Measurements from ENCODE around the gene ABCC9.

Gene ABCC9

GRCh38 chr12:21879312-21879711, 61.9 kb downstream of the ABCC9 start:
- DNase-seq (ENCODE audit: low read depth in 2 of 2), result no peak

DNA sequence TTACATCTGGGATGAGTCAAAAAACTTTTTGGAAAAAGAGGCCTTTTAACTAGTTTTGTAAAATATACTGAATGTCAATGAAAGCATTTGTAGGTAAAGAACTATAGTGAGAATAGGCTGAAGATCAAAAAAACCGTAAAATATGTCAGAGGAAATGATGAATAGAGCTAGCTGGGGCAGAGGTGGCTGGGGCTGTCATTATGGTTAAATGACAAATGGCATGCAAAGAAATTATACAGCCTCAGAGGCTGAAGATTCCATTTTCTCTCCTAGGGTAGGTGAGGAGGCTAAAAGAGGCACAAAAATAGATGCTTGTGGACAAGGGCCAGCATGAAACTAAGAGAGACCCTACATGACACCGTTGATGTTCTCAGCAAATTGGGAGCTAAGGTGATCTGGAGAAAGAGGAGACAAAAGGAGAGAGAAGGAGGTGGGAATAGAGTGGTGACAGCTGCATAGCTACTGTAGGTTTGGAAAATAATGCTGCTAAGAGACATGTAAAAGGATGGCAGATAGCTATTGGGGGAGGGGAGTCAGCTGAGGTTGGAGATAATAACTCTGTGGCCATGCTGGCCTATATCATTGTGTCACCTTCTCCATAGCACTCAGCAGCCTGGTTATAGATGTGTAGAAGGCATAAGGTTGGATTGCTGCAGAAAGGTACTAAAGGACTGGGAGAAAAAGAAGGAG, 63.8 kb downstream of the ABCC9 start:
- no peak for DNase-seq (ENCODE audit: low read depth in 2 of 2)

DNA sequence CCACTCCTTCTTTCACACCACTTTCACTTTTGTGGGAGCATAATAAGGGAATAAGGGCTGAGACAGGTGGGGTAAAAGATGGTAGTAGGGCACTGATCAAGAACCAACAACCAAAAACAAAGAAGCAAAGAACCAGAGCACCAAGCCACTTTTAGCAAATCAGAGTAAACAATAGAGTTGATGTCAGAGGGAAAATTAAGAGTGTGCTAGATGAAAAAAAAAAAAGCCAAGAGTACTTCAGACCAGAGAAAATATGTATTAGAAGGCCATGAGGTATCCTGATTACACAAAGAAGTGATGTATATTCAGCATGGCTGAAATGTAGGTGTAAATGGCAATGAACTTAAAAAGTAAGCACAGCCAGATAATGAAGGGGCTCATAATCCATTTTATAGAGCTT, 75.4 kb downstream of the ABCC9 start:
- no peak for DNase-seq (ENCODE audit: low read depth in 2 of 2)

DNA sequence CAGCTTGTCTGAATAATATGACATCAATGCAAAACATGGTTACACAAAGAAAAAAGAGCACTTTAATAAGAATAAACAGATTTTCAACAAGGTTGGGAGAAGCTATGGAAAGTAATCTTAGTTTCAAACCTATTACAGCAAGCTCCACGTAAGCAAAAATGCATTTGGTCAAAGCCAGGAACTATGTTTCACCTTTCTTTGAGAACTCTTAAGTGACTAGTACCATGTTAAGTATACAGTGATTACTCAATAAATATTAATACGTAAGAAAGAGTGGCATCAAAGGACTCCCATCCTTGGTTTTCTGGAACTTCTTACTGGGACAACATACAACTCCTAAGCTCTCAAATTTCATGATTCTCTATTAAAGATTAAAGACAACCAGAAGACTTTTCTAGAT, 80.7 kb downstream of the ABCC9 start:
- no peak for DNase-seq (ENCODE audit: low read depth in 2 of 2)

DNA sequence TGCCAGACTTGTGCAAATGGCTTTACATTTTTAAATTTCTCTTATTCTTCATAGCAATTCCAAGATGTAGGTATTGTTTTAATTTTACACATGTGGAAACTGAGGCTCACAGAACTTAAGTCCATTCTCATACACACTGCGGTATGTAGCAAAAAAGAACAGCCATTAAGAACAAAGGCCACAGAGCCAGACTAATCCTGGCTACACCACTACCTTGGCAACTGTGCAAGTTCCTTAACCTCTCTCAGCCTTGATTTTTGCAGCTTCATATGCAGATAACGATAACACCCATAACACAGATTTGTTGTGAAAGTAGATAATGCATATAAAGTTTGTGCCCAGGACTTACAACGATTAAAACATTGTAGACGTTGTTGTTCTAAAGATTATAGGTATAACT, 81.1 kb downstream of the ABCC9 start:
- DNase-seq (ENCODE audit: low read depth in 2 of 2), result no peak

DNA sequence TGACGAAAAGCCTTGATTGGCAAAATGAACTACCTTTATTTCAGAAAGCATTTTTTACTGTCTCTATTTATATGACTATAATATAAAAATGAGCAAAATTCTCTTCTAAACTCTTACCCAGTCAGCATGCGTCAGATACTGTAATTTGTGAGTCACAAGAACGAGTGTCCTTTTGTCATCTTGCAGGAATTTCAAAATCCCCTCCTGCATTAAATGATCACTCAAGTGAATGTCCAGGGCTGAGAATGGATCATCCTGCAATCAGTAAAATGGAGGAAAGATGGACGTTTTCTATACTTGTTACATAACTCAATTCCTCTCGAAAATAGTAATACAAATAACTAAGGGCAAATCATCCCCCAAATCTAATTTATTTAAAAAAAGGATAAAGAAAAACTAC, 89.0 kb downstream of the ABCC9 start:
- no peak for DNase-seq (ENCODE audit: low read depth in 2 of 2)

DNA sequence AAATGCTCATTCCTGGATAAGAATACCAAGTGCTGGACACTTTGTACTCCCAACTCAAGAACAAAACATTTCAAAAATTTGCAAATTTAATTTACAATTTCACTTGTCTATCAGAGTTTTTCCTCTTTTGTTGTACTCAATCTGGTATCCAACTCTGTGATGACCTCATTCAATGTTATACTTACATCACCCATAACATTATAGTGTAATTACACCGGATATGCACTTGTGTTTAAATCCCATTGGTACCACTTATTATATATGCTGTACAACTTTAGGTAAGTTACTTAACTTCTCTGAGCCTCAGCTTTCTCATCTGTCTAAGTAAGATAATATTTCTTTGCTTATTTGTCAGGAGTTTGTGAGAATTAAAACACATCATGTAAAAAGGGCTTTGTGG, 90.1 kb downstream of the ABCC9 start:
- DNase-seq (ENCODE audit: low read depth in 2 of 2), result no peak

DNA sequence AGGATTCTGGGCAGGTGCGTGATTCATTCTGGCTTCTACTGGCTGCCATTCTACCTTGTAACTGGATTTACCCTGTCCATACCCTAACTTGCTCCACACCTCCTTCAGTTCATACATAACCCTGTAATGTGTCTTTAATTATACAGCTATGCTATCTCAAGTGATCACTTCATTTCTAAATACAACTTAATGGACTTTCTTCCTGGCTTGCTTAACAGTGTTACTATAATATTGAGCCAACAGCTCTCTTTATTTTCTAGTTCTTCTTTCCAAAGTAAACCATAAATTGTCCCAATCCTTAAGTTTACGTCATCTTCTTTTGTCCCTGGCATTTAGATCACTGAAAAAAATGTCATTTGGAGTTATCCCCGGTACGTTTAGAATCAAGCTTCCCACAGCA, 90.8 kb downstream of the ABCC9 start:
- DNase-seq (ENCODE audit: low read depth in 2 of 2), result no peak

DNA sequence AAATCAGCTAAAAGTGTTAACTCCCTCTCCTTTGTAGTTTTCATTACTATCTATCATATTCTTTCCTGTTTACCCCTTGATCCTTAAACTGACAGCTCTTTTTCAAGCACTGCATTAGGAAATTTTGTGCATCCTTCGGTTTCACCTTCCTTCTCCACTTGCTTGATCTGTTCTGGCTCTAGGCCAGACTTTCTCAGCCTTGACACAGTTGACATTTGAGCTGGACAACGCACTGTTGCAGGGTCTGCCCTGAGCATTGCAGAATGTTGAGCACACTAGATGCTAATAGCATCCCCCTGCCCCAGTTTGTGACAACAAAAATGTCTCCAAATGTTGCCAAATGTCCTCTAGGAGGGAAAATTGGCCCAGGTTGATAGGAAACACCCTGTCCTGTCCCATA, 91.3 kb downstream of the ABCC9 start:
- no peak for DNase-seq (ENCODE audit: low read depth in 2 of 2)

DNA sequence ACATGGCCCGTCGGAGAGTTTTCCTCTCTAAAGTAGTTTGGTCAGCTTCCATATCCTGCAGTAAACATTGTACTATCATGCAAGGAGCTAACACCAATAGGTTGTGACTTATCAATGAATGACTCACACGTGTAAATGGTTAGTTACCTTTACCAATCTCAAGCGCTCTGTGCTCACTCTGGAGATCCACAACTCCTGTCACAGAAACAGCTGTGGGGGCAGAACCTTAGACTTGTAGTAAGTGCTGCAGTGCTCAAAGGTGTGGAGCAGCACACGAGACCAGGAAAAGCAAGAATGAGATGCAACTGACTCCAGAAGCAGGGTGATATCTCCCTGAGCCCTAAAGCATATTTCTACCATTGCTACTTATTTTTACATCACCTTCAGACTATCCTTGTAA, 93.0 kb downstream of the ABCC9 start:
- DNase-seq (ENCODE audit: low read depth in 2 of 2), result no peak

DNA sequence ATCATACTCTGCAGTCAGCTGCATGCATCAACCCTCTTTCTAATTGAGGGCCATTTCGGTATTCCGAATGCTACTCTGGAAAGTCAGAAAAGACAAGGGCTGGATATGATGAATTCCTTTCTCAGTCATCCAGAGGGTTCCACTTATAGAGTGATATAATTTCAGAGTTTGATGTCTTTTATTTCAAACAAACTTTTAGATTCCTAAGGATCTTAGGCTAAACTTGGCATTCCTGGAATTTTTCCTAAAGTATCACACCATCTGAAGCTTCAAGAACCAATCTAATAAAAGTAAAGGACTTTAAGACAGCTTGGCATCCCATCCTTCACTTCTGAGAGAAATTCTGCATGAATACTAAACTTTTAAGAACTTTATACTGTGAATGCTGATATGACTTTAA, 97.4 kb downstream of the ABCC9 start:
- DNase-seq (ENCODE audit: low read depth in 2 of 2), result no peak

DNA sequence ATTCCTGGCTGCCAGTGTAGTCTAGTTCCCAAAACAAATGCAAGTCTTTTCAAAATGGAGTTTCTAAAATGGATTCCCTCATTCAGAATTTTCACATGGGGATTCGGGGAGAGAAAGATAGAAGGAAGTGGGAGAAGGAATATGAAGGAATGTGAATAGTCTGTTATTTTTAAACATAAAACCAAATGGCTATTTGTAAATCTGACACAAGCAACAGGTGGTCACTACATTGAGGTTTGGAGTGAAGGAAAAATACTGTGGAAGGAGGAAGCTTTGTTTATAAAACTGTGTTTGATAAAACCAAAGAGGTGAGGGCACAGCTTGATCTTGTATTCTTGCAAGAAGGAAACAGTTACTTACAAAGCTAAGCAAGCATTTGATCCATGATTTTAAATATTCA, 101.5 kb downstream of the ABCC9 start:
- DNase-seq (ENCODE audit: low read depth in 2 of 2), result no peak

DNA sequence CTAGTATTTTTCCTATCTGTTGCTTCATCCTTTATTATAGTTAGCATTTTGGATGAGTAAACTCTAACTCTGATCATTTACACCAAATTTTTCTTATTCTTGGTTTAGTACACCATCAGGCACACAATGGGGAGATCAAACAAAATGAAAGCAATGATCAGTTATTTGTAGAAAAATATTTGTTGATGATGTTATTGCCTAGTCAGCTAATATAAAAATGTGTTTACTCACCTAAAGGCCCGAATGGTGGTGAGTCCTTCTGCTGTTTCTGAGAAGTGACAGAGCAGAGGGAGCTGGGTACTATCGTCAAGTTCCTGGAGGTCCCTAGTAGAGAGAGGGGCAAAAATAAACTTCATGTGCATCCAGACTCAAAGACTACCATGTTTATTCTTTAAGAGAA, 103.4 kb downstream of the ABCC9 start:
- DNase-seq (ENCODE audit: low read depth in 2 of 2), result no peak

- DNase-seq (ENCODE audit: low read depth in 2 of 2), result no peak
Observed at GRCh38 chr12:21831791-21832344, 109.4 kb downstream of the ABCC9 start.

DNA sequence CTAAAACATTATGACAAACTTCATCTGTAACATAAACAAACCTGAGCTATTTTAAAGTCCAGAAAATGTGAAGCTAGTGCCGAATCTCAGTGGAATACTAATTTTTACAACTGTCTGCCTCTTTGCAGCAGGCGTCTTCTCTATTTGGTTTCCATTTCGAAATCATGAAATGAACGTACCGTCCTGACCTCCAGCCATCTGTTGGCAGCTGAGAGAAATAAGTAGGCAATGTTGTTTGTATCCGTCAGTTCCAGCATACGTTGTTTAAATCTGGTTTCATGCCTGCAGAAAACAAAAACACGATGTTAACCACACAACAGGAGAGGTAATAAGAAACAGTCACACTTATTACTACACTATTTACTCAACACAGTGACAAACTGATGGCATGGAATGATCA, 112.4 kb downstream of the ABCC9 start:
- no peak for DNase-seq (ENCODE audit: low read depth in 2 of 2)

GRCh38 chr12:21828136-21828775, 113.0 kb downstream of the ABCC9 start:
- no peak for DNase-seq (ENCODE audit: low read depth in 2 of 2)

DNA sequence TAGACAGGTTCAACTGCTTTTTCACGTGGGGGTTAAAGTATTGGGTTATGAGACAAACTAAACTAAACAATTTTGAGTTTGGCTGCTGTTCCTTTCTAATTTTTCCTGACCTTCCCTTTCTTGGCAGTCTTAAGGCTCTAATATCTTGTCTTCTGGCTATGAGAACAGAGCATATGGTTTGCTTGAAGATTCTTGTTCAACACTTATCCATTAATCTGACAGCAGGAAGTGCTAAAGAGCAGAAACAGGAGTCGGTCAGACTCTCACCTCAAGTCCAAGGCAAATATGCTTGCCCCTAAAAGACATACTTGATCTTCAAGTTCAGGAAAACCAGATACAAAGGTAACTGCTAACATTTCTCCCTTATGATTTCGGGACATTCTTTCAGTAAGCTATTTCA, 114.1 kb downstream of the ABCC9 start:
- DNase-seq (ENCODE audit: low read depth in 2 of 2), result no peak

GRCh38 chr12:21826618-21826910, 114.7 kb downstream of the ABCC9 start:
- DNase-seq (ENCODE audit: low read depth in 2 of 2), result no peak

- DNase-seq (ENCODE audit: low read depth in 2 of 2), result no peak
Observed at GRCh38 chr12:21825886-21826617, 115.2 kb downstream of the ABCC9 start.

GRCh38 chr12:21823581-21823980, 117.6 kb downstream of the ABCC9 start:
- no peak for DNase-seq (ENCODE audit: low read depth in 2 of 2)

DNA sequence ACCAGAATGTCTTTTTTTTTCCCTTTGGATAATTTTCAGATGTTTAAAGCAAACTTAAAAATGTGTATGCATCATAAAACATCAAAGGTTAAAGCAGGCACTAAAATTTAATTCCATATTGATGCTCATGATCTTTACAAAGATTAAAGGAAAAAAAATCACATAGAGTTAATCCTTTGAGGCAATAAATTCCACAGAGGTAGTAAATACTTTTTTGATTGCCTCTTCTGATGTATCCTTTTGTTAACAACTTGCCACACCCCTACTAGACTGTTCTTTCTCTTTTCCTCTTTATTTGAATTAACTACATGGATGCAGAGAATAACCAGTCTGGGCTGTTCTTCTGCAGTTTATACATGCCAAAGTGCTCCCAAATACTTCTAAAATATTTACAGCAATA, 121.5 kb downstream of the ABCC9 start:
- no peak for DNase-seq (ENCODE audit: low read depth in 2 of 2)

- DNase-seq (ENCODE audit: low read depth in 2 of 2), result no peak
Observed at GRCh38 chr12:21819236-21819635, 122.0 kb downstream of the ABCC9 start.

DNA sequence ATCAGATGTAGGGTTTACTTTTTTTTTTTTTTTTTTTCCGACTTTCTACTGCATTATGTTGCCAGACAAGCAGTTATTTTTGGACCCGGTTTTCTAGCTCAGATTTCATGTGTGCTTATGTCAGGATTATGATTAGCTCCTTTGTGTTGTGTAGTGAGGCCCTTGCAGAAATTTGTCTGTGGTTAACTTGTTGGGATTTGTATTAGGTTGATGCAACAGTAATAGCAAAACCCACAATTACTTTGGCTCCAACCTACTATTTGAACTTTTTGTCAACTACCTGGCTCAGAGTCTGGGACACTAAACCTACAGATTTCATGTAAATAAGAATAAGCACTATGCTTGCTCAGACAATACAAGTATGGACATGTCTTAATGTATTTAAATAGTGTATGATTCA, 122.6 kb downstream of the ABCC9 start:
- no peak for DNase-seq (ENCODE audit: low read depth in 2 of 2)

All from stimulated activated CD4-positive, alpha-beta T cell treated with anti-CD3 and anti-CD28 coated beads, Interleukin-4, amount 100 ng/mL, for 48 hours (primary cell).